Measurements from ENCODE around the gene TBX10.

Gene TBX10

DNA sequence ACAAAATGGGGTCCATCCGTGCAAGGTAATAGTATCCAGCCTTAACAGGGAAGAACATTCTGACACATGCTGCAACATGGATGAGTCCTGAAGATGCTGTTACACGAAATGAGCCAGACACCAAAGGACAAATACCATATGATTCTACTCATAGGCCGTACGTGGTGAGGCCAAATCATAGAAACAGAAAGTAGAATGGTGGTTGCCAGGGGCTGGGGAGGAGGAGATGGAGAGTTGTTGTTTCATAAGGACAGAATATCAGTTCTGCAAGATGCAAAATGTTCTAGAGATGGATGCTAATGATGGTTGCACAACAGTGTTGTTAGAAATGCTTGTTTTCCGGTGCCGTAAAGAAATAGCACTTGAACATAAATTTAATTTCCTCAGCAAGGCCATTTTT, 2.6 kb downstream of the TBX10 start:
- no peak overlapping the region for H3K4me3 ChIP-seq
- H3K27ac ChIP-seq = no peak overlapping the region
- no peak for DNase-seq (ENCODE audit: low spot score)
- TF ChIP-seq, protein P1, sequence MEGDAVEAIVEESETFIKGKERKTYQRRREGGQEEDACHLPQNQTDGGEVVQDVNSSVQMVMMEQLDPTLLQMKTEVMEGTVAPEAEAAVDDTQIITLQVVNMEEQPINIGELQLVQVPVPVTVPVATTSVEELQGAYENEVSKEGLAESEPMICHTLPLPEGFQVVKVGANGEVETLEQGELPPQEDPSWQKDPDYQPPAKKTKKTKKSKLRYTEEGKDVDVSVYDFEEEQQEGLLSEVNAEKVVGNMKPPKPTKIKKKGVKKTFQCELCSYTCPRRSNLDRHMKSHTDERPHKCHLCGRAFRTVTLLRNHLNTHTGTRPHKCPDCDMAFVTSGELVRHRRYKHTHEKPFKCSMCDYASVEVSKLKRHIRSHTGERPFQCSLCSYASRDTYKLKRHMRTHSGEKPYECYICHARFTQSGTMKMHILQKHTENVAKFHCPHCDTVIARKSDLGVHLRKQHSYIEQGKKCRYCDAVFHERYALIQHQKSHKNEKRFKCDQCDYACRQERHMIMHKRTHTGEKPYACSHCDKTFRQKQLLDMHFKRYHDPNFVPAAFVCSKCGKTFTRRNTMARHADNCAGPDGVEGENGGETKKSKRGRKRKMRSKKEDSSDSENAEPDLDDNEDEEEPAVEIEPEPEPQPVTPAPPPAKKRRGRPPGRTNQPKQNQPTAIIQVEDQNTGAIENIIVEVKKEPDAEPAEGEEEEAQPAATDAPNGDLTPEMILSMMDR (IDR thresholded peaks at IDR 0.05) = no peak

DNA sequence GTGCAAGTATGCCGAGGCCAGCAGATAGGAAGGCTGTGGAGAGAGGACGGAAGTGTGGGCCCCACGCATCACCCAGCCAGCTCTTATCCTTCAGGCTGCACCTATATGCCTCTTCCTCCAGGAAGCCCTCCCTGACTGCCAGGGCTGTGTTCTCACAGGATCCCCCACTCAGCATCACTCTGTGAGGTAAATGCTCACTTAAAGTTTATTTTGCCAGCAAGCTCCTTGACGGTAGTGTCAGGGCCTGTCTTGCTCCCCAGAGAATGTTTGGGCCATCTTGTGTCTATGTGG, 4.4 kb downstream of the TBX10 start:
- TF ChIP-seq, protein P1 (IDR thresholded peaks at IDR 0.05) = no peak
- no peak for DNase-seq (ENCODE audit: low spot score)

DNA sequence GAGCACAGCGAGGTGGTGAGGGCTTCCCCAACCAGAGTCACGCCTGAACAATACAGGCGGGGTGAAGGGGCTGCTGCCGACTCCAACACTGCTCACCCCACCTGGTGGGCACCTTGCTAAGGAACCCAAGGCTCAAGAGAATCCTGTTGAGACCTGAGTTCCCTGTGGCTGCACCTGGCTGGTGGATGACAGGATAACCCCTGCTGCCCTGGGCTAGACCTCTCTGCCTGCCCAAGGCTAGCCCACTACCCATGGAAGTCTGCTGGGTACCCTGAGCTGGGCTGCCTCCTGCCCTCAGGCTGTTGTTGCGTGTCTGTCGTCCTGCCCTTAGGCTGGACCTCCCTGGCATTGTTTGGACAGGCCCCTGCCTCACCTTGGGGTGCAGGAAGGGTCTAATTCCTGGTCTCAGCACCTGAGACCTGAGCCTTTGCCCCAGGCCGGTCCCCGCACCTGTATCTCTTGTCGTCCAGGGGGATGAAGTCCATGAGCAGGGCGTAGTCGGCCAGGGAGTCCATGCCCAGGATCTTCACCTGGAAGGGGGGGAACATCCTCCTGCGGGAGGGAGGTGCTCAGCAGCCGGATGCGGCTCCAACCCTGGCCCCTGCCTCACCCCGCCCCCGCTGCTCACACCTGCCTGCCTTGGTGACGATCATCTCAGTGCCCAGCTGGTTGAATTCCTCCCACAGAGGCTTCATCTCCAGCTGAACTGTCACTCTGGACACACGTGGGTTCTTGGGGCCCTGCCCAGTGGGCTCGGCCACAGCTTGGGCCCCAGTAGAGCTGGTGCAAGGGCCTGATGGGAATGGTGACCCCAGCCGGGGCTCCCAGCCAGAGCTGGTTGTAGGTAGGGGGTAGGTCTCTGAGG, 5.0 kb downstream of the TBX10 start:
- TF ChIP-seq, protein P1 (IDR thresholded peaks at IDR 0.05) = no peak
- DNase-seq (ENCODE audit: low spot score) = peak; percentile 71

More for the DNA sequence above, 4.4 kb downstream of the TBX10 start:
- no peak overlapping the region for H3K27ac ChIP-seq
- H3K4me3 ChIP-seq = no peak overlapping the region

DNA sequence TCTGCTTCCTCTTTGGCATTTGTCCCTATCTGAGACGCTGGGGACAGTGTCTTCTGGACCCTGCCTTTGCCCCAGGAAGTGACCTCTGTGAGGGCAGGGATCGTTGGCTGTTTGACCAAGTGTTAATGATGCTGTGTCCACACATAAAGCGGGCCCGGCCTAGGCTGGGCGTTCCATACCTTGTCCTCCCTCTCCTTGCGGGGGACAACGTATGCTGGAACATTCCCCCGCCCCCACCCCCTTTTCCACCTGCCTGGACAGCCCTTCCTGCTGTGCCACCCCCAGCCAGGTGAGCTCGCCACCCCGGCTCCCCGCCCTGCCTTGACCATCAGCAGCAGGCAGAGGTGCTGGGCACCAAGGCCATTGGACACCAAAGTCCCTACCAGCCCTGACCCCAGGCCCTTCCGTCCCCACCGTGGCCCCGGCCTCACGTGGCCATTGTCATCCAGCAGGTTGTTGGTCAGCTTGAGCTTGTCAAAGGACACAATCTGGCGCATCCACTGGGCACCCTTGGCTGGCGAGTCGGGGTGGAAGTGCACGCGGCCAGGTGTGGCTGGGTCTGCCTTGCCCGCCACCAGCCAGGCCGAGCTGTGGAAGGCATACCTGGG, 5.7 kb downstream of the TBX10 start:
- H3K27ac ChIP-seq = no peak overlapping the region
- TF ChIP-seq, protein P1 (IDR thresholded peaks at IDR 0.05) = no peak
- no peak overlapping the region for H3K4me3 ChIP-seq
- no peak for DNase-seq (ENCODE audit: low spot score)

More for the DNA sequence above, 5.0 kb downstream of the TBX10 start:
- Histone ChIP-seq H3K27ac (no peak overlapping the region), H3K4me3 (no peak overlapping the region)

DNA sequence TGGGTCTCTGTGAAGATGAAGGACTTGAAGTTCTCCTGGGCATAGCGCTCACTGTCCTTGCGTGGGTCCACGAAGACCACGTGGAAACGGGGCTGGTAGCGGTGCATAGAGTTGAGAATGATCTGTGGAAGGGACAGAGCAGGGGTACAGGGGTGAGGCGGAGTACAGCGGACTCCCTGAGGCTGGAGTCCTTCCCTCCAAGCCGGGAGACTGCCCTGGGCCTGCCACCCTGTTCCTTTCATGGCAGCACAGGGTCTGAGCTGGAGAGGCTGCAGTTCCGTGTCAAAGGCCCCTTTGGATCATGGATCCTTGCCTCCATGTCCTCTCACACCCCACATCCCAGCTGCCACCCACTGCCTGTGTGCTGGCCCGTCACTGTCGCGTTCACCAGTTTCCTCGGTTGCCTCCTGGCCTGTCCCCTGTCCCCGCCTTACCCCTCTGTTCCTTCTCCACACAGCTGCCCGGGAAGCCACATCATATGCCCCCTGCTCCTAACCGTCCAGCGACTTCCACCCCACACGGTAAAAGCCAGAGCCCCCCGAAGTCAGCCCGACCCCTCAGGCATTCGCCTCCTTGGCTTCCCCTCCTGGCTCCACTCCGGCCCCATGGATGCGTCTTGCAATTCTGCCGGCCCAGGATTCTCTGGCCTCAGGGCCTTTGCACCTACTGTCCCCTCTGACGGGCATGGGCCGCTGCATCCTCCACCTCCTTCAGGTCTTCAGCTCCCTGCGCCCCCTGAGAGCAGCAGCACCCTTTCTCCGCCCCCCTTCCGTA, 6.4 kb downstream of the TBX10 start:
- H3K27ac ChIP-seq = no peak overlapping the region
- no peak overlapping the region for H3K4me3 ChIP-seq
- DNase-seq (ENCODE audit: low spot score) = no peak

DNA sequence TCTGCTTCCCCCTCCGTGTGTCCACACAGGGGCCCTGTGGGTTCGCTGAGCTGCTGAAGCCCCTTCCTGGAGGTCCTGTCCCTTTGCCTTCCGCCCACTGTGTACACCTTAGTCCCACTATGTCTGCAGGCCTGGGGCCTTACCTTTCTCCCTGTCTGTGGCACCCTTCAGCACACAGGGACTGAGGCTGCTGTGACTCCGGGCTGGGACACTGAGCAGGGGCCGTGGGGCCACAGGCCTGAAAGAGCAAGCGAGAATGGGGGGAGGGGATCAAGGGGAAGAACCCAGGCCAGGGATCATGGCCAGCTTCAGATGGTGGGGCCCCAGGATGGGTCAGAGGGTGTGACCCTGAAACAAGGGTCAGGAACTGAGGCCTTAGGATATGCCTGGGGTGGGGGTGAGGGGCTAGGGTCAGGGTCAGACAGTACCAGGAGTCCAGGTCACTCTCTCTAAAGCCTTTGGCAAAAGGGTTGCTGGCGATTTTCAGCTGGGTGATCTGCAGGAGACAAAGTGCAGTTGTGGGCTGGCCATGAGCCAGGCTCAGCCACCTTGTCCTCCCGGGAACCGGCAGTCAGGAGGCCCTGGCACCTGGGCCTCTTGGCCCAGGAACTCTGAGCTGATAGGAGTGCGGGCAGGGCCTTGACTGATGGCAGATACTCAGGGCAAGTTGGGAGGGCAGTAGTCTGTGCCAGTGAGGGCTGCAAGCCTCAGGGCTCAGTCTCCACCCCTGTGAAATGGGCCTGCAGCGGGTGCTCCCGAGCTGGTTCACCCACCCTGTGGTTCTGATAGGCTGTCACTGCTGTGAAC, 7.2 kb downstream of the TBX10 start:
- DNase-seq (ENCODE audit: low spot score) = peak; percentile 65
- H3K4me3 ChIP-seq = no peak overlapping the region
- TF ChIP-seq, protein P1 (IDR thresholded peaks at IDR 0.05) = no peak
- H3K27ac ChIP-seq = no peak overlapping the region

More for the DNA sequence above, 6.4 kb downstream of the TBX10 start:
- TF ChIP-seq, protein P1 (IDR thresholded peaks at IDR 0.05) = no peak
